GM19438 (cell line): ENCODE results near the gene SCAMP4.
"Not testable (repeated sequence)": the region's sequence is repeated elsewhere in the genome, so short reads cannot be mapped to it uniquely, and the experiment has no call there.

Source experiments
- ATAC-seq: cut with Tn5 transposase; IDR thresholded peaks from one replicate; pipeline ENCODE4 v1.9.1; 2021; ENCODE audit warnings: low read depth; ENCODE audit not compliant: unreplicated experiment

Gene SCAMP4

DNA sequence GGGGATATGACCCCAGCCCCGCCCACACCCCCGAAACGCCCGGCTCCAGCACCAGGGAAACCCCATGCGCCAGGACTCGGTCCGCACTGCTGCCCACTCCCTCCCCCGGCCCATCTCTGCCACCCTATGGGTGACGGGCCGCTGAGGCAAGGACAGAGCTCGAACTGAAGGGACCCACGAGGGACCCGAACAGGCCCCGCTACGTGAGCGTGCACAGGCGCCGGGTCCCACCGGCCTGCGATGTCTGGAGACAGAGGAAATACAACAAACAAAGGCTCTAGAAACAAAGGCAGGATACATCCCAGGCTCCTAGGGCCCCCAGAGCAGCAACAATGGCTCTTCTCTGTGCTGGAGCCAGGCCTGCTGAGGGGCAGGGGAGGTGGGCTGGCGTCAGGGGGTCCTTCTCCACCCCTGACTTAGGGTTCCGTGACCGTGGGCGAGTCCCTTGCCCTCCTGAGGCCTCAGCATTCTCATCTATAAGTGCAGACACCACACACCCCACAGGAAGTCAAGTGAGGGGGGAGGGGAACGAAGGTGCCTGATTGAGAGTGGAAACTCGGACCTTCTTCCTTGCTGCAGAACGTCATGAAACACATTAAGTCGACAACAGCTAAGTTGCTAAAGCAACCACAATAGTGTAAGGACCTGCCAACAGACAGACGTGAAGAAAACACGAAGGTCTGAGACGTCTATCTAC lies 23.0 kb upstream of the SCAMP4 start:
- no peak for ATAC-seq

DNA sequence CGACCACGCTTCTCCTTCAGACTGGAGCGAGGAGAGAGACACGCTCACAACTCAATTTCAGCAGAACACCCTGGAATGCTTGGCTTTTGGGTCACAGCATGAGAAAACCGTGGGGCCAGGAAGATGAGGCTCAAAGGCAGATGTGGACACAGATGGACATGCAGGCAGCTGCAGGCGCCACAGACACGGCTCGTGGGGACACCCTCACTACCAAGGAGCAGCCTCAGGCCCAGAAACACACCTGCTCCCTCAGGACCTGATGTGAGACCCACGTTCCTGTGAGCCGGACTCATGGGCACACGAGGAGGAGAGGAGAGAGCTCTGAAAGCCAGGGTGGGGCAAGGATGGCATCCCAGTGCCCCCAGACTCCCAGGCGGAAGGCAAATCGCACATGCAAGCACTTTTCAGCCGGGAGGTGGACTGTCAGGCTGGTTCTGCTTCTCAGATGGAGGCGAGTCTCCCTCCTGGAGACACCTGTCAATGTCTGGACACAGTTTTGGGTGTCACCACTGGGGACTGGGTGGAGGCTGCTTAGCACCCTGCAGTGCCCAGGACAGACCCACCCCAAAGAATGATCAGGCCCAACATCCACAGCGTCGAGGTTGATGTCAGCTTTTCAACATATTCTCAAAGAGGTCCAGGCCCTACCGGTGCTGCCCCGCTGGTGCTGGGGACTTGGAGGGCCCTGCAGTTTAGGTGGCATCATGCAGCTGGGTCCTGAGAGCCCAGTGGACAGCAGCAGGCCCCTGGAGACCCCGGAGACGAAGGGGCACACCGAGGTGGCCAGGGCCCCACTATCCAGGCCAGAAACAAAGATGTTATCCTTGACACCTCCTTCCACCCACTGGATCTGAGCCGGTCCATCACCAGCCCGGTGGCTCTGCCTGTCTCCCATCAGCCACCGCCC lies 22.2 kb upstream of the SCAMP4 start:
- ATAC-seq: no peak

DNA sequence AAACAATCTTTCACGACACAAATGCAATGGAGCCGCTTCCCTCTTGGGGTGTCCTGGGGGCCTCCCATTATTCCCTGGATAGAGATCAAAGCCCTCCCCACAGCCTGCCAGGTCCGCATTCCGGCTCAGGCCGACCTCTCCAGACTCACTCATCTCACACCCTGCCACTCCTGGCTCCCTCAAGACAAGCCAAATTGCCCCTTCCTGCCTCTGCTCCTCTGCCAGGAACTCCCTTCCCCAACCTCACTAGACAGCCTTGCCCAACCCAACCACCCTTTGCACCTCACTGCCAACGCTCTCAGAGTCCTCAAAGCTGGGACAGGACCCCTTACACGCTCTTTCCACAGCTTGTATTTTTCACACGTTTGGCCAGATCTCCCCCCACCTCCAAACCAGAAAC lies 21.4 kb upstream of the SCAMP4 start:
- no peak for ATAC-seq

DNA sequence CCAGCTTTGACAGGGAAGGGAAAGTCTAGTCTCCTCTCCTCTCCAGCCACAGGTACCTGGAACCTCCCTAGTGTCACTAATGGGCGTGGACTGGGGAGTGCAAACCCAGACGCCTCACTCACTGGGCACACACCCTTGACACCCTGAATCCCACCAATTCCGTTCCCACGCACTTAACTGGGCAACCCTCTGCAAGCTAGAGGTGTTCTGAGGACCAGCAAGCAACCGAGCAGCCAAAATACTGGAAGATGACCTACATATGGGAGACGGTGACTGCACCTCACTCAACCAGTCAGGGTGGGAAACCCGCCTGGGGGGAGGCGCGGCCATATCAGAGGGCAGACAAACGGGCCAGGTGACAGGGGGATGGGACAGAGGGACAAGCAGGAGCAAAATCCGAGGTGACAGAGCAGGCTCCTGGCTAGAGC lies 20.9 kb upstream of the SCAMP4 start:
- ATAC-seq: no peak

DNA sequence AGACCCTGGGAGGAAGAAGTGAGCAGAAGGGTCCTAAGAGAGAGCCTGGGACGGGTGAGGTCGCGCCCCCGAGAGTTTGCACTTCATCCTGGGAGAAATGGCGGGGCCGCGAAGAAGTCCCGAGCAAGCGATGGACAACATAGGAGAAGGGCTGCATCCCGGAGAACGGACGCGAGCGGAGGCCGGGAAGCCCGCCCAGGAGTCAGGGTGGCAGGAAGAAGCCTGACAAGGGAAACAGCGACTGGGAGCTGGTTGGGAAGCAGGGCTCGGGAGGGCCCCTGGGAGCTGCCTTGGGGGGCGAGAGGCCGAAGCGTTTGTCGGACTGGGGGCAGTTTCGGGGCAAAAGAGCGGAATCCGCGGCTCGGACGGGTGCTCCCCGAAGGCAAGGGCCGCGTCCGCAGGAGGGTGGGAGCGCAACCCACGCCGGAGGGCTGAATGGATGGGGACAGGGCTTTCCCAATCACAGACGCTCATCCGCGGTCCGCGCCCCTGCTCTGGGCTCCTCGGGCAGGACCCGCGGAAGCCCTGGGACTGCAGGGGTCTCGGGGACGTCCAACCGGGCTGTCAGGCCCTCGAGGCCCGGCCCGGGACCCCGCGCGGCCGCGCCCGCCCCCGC lies 20.4 kb upstream of the SCAMP4 start:
- no peak for ATAC-seq

DNA sequence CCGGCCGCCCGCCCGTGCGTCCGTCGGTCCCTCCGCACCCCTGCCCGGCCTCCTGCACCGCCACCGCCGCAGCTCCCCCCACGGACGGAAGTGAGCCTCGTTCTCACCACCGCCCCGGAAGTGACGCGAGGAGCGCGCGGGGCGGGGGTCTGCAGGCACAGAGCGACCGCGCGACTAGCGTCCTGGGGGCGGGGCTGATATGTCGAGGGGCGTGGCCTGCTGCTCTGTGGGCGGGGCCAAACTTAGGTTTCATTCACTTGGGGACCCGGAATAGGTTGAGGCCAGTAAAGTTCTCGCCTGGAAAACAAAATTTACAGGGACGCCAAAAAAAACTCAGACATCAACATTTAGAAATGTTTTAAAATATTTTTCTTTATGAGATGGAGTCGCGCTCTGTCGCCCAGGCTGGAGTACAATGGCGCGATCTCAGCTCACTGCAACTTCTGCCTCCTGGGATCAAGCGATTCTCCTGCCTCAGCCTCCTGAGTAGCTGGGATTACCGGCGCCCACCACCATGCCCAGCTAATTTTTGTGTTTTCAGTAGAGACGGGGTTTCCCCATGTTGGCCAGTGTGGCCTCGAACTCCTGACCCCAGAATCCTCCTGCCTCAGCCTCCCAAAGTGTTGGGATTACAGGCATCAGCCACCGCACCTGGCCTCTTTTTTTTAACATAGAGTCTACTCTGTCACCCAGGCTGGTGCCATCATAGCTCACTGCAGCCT lies 19.6 kb upstream of the SCAMP4 start, which contains the start of gene ABHD17A:
TSS of gene ABHD17A (minus strand) at position 99 of the 722 bp plus-strand sequence. CDS start 3,930 bp downstream, outside the sequence.
- ATAC-seq: not testable (repeated sequence)

DNA sequence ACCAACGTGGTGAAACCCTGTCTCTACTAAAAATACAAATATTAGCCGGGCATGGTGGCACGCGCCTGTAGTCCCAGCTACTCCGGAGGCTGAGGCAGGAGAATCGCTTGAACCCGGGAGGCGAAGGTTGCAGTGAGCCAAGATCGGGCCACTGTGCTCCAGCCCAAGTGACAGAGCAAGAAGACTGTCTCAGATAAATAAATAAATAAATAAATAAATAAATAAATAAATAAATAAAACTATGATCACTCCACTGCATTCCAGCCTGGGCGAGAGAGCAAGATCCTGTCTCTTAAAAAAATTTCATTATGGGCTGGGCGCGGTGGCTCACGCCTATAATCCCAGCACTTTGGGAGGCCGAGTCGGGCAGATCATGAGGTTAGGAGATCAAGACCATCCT lies 18.8 kb upstream of the SCAMP4 start:
- not testable (repeated sequence) for ATAC-seq

DNA sequence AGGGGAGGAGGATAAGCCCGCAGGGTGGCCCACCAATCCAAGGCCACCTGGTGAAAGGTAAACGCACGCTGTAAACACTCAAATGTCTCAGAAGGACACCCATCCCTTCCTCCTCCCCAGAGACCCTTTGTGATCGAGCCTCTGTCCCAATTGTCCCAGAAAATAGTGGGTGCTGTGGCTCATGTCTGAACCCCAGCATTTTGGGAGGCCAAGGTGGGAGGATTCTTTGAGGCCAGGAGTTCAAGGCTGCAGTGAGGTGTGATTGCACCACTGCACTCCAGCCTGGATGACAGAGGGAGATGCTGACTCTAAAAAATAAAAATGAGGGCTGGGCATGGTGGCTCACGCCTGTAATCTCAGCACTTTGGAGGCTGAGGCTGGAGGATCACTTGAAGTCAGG lies 16.8 kb upstream of the SCAMP4 start:
- ATAC-seq: no peak

DNA sequence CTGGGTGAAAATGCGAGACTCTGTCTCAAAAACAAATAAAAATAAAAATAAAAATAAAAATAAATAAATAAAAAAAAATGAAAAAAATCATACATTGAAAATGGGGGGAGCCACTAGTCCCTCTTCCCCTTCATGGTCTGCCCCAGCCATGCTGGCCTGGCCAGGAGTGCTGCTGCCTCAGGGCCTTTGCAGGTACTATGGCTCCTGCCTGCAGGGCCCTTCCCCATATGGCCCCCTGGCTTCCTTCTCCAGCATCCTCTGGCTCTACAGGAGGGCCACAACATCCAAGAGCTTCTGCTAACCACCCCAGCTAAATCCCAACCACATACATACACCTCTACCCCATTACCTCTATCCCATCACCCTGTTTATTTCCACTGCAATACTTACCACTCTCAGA lies 15.3 kb upstream of the SCAMP4 start:
- ATAC-seq: no peak

DNA sequence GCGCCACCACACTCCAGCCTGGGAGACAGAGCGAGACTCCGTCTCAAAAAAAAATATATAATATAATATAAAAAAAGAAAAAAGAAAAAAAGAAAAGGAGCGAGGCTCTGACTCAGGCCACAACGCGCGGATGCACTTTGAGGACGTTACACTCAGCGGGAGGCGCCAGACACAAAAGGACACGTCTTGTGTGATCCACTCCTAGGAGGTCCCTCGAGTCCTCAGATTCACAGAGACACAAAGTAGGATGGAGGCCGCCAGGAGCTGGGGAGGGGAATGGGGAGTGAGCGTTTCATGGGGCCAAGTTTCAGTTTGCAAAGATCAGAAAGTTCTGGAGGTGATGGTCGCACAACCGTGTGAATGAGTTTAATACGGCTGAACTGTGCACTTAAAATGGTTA lies 11.4 kb upstream of the SCAMP4 start:
- ATAC-seq: no peak

DNA sequence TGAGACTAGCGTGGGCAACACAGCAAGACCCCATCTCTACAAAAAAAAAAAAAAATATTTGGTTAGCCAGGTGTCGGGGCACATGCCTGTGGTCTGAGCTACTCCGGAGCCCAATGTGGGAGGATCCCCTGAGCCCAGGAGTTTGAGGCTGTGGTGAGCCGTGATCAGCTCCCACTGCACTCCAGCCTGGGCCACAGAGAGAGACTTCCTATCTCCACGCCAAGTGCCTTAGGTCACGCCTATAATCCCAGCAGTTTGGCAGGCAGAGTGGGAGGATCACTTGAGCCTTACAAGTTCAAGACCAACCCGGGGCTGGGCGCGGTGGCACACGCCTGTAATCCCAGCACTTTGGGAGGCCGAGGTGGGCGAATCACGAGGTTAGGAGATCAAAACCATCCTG lies 8.7 kb upstream of the SCAMP4 start:
- no peak for ATAC-seq

DNA sequence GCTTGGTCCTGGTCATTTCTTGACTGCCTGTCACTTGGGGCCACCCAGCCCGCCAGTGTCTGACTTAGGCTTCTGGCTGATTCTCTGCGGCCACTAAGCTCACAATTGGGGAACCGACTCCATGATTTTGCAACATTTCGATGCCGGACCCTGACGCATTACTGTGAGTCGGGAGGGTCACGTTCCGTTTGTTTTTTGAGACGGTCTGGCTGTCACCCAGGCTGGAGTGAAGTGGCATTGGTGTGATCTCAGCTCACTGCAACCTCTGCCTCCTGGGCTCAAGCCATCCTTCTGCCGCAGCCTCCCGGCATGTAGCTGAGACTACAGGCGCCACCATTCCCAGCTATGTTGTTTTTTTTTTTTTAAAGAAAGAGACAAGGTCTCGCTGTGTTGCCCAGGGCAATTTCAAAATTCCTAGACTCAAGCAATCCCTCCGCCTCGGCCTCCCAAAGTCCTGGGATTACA lies 3.2 kb upstream of the SCAMP4 start:
- ATAC-seq: no peak

DNA sequence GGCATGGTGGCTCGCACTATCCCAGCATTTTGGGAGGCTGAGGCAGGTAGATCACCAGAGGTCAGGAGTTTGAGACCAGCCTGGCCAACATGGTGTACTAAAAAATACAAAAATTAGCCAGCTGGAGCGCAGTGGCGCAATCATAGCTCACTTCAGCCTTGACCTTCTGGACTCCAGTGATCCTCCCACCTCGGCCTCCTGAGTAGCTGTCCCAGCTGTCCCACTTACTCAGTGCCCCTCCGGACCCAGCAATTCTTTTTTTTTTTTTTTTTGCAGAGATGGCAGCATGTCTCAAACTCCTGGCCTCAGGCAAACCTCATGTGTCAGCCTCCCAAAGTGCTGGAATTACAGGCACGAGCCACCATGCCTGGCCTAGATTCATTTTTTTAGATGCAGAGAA lies 2.3 kb upstream of the SCAMP4 start:
- no peak for ATAC-seq

DNA sequence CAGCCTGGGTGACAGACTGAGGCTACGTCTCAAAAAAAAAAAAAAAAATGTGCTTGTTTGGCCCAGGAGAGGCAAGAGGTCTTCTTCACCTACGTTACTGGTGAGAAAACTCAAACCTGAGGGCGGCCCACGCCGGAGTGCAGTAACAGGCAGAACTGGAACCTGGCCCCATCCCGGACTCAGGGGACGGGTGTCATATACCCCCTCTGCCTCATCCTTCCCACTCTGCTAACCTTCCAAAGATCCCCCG lies 414 bp upstream of the SCAMP4 start:
- no peak for ATAC-seq

DNA sequence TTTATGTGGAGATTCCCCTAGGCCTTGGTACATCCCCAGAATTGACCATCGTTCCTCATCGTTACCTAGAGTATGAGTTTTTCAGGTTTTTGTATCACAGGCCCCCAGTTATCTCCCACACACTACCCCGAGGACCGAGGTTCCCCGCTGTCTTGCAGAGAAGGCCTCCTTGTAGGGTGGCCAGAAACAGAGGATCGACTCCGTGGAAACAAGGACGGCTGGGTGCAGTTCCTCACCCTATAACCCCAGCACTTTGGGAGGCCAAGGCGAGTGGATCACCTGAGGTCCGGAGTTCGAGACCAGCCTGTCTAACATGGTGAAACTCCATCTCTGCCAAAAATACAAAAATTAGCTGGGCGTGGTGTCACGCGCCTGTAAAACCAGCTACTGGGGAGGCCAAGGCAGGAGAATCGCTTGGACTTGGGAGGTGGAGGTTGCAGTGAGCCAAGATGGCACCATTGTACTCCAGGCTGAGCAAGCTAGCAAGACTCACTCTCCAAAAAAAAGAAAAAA lies 720 bp downstream of the SCAMP4 start:
- ATAC-seq: no peak

DNA sequence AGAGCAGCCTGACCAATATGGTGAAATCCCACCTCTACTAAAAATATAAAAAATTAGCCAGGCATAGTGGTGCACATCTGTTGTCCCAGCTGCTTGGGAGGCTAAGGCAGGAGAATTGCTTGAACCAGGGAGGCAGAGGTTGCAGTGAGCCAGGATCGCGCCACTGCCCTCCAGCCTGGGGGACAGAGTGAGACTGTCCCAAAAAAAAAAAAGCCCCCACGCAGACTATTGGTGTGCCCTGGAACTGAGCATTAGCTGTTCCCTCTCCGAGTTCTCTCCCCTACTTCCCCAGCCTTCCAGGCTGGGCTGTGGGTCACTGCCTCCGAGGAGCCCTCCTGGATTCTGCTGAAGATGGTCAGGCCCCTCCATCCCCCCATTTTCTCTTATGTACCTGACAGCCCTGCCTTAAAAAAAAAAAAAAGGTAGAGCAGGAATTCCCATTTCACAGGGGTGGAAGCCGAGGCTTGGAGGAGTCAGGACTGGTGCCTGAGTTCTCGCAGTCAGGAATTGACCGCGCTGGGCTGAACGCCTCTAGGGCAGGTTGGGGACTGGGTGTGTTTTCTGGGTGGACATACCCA lies 1.9 kb downstream of the SCAMP4 start:
- ATAC-seq: no peak

DNA sequence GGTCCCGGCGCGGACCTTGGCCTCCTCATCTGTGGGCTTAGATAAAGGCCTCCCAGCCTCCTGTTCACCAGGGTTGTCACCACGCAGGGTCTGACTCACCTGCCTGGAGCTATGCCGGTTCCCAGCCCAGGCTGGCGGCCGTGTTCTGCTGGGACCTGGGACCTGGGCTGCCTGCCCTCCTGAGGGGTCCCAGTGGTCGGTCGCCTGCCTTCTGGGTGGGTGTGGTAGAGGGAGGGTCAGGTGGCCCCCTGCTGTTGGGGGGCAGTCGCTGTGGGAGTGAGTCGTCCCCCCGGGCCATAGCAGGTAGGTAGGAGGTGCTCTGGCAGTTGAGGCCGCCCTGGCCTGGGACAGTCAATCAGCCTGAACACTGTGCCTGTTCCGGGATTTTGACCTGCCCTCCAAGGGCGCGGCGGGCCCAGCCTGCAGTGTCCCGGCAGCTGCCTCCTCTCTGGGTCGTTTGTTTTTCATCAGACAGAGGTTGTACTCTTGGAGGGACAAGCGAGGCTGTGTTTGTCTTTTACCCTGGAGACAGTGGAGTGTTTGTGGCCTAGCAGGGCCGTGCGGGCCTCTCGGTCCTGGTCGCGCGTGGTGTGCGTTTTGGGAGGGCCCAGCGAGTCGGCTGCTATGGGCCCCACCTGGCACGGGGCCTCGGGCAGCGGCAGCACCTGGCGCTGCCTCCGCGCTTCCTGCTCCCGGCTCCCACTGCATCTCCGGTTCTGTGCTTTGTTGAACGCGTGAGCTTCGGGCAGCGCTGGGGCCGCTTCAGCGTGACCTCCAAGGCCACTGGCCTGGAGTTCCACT lies 2.6 kb downstream of the SCAMP4 start:
- ATAC-seq: no peak

DNA sequence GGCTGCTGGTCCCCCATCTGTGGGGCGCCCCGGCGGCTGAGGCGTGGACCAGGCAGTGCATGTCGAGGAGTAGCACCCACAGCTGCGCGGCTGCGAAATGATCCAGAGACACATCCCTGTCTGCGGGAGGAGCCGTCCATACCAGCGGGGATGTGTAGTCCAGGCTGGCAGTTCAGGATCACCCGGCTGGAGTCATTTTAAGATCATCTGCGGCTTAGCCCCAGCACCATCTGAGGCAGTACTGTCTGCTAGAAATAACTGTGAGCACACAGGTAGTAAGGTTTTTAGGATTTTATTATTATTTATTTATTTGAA lies 3.1 kb downstream of the SCAMP4 start:
- ATAC-seq: no peak

DNA sequence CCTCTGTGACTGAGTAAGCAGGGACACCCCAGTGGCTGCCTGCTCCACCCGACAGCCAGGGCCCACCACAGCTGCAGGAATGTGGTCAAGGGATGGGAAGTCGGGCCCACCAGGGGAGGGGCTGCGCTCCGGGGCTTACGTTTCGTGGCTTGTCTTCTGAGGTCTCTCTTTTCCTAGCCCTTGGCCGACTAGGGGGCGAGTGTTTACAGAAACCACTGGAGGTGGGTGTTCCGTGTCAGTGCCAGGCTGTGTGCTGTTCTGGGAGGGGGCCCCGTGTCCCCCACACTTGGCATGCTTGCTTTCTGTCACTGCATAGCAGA lies 4.5 kb downstream of the SCAMP4 start:
- no peak for ATAC-seq

DNA sequence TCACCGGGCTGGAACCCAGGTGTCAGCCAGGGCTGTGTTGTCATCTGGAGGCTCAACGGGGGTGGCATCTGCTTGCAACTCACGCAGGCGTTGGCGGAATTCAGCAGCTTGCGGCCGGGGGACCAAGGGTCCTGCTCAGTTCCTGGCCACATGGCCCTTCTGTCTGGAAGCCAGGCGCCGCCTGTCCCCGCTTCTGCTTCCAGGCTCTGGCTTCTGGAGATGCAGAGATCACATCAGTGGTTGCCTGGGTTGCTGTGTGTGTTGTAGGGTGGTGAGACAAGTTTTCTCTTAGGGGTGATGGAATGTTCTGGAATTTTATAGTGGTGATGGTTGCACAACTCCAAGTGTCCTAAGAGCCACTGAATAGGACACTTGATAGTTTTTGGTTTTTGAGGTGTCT lies 5.0 kb downstream of the SCAMP4 start:
- no peak for ATAC-seq
